Stimulated activated CD4-positive, alpha-beta T cell treated with anti-CD3 and anti-CD28 coated beads, Interleukin-1b, Interleukin-23, amount 100 ng/mL, for 1 hour (primary cell): ENCODE results near the gene LDHB.
"Not testable (repeated sequence)": the region's sequence is repeated elsewhere in the genome, so short reads cannot be mapped to it uniquely, and the experiment has no call there.

ENCODE experiments used
- DNase-seq, 2 donors: peaks; one replicate each; pipeline ENCODE4 v3.0.0-alpha.2; 2020; ENCODE audit warnings: low read depth in 2 of 2

The LDHB gene

GRCh38 chr12:21657326-21658077 is at the start of gene LDHB:
Gene LDHB (minus strand): TSS chr12:21657842. CDS start chr12:21654671, 3,171 bp downstream.
- DNase-seq, result peak; percentile 80 to 89

DNA sequence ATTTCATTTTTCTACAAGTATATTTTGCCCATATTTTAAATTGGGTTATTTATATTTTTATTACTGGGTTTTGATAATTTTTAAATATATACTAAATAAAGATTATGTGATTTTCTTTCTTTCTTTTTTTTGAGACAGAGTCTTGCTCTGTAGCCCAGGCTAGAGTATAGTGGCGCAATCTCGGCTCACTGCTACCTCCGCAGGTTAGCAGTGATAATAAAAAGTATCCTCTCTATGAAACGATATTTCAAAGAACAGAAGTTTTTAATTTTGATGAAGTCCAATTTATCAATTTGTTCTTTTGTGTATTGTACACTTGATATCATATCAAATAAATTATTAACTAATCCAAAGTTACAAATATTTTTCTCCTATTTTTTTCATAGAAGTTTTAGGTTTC is 47.2 kb upstream of the LDHB start:
- no peak for DNase-seq

- DNase-seq, result no peak
Measured at GRCh38 chr12:21699851-21700250, 42.2 kb upstream of the LDHB start.

DNA sequence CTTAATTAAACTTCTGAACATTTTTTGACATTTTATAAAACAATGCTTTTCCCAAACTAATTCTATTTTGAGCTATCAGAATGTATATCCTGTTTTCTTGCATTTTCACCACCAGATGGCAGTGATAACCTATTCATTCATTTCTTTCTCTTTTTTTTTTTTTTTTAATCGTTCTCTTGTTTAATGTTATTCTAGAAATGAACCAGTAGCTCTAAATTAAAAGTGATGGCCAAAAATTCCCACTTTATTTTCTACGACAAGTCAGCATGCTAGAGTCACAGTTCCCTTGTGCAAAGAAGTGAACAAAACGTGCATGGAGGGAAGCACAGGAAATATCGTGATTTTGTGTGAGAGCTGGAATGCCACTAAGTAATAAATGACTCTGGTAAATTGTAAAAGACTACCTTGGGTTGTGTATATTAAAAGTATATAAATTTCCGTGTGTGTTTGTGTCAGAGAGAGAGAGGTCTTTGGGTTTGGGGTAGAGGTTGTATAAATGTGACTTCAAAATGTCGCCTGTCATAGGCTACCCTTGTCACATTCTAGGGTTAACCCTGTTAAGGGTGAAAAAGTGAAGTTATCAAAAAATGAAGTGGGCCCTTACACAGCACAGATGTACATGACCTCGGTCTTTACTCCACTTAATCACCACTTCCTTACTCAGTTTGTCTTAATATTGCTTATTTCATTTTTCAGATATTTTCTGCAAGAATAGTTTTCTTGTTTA is 40.4 kb upstream of the LDHB start:
- no peak for DNase-seq

- DNase-seq, result no peak
Measured at GRCh38 chr12:21696625-21697024, 39.0 kb upstream of the LDHB start.

- DNase-seq, result no peak
Measured at GRCh38 chr12:21695986-21696385, 38.3 kb upstream of the LDHB start.

- DNase-seq, result no peak
Measured at GRCh38 chr12:21694660-21695059, 37.0 kb upstream of the LDHB start.

- no peak for DNase-seq
Measured at GRCh38 chr12:21691515-21691914, 33.9 kb upstream of the LDHB start.

DNA sequence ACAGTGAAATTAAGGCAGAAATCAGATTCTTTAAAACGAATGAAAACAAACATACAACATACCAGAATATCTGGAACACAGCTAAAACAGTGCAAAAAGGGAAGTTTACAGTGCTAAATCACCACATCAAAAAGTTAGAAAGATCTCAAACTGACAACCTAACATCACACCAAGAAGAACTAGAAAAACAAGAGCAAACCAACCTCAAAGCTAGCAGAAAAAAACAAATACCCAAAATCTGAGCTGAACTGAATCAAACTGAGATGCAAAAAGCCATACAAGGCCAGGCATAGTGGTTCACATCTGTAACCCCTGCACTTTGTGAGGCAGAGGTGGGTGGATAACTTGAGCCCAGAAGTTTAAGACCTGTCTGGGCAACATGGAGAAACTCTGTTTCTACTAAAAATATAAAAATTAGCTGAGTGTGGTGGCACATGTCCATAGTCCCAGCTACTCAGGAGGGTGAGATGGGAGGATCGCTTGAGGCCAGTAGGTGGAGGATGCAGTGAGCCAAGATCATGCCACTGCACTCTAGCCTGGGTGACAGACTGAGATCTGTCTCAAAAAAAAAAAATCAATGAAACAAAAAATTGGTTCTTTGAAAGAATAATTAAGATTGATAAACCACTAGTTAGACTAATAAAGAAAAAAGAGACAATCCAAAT is 33.2 kb upstream of the LDHB start:
- no peak for DNase-seq

DNA sequence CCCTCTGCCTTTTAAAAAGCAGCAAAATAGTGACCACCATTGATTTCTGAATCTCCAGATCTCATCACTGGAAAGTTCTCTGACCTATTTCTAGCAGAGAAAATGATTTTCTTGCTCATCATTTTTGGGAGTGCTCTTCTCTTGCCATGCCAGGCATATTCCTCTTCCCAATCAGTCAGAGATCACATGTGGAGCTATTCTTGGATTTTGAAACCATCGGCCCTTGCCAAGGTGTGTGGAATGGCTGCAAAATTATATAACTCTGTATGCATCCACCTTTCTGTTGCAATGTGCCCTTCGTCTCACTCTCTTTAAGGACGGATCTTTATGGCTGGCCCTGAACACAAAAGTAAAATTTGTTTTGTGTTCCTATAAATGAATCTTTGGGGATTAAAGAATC is 25.5 kb upstream of the LDHB start:
- no peak for DNase-seq

DNA sequence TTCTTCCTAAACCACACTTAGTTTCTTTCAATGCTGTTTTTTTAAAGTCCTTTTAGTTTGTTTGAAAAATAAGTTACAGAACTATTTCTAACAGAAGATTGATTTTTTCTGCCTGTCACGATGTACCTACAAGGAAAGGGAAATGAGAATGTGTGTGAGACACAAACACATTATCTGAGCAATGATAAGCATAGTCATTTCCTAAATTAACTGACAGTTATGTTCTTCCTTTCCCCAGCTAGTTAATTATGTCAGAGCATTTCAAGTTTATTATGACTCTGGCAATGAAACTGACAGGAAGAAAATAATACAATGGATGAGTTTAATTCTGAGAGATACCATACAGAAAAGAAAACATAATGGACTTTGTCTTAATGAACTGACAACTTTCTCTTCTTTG is 21.3 kb upstream of the LDHB start:
- DNase-seq, result no peak

GRCh38 chr12:21677622-21678277 is 20.1 kb upstream of the LDHB start:
- DNase-seq, result no peak

DNA sequence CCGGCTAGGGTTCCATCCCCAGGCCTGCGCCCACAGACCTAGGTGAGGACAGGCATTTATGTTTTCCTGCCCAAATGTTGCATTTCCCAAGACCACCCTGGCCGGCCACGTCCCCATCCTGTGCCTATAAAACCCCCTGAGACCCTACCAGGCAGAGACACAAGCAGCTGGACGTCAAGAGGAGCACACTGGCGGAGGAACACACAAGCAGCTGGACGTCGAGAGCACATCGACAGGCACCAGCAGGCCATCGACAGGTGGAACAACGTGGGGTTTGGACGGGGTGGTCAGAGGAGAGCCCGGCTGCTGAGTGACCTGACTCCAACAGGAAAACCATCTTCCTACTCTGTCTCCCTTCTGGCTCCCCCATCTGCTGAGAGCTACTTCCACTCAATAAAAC is 19.6 kb upstream of the LDHB start:
- DNase-seq, result no peak

- DNase-seq, result no peak
Measured at GRCh38 chr12:21676776-21677175, 19.1 kb upstream of the LDHB start.

DNA sequence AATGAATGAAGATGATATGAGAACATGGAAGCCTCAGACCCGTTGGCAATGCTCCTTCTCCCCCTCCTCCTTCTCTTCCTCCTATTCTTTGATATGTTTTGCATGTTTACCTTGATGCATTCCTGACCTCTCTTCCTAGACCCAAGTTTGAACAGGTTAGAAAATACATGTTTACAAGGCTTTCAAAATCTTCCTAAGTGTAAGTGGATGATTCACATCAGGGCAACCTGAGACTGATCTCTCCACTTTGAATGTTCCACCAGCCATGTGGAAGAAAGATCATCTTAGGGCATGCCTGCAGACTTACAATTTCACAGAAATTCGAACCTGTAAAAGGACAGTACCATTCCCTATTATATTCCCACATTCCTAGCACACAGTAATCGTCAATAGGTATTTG is 18.0 kb upstream of the LDHB start:
- DNase-seq, result no peak

DNA sequence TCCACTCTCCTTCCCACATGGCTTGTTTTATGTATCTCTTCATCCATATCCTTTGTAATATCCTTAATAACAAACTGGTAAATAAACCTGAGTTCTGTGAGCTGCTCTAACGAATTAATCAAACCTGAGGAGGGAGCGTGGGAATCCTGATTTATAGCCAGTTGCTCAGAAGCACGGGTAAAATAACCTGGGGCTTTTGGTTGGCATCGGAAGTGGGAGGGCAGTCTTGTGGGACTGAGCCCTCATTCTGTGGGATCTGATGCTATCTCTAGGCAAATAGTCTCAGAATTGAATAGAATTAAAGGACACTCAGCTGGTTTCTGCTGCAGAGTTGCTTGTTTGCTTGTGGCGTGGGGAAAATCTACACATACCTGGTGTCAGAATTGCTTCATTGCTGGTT is 17.5 kb upstream of the LDHB start:
- no peak for DNase-seq

DNA sequence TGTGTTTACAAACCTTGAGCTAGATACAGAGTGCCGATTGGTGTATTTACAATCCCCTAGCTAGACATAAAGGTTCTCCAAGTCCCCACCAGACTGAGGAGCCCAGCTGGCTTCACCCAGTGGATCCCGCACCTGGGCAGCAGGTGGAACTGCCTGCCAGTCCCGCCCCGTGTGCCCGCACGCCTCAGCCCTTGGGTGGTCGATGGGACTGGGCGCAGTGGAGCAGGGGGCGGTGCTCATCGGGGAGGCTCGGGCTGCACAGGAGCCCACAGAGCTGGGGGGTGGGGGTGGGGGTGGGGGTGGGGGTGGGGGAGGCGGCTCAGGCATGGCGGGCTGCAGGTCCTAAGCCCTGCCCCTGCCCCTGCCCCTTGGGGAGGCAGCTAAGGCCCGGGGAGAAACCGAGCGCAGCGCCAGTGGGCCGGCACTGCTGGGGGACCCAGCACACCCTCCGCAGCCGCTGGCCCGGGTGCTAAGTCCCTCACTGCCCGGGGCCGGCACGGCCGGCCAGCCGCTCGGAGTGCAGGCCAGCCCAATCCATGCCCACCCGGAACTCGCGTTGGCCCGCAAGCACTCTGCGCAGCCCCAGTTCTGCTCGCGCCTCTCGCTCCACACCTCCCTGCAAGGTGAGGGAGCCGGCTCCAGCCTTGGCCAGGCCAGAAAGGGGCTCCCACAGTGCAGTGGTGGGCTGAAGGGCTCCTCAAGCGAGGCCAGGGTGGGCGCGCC is 16.3 kb upstream of the LDHB start:
- DNase-seq, result not testable (repeated sequence)

- DNase-seq, result no peak
Measured at GRCh38 chr12:21672146-21672545, 14.5 kb upstream of the LDHB start.

GRCh38 chr12:21666722-21667121 is 9.1 kb upstream of the LDHB start:
- no peak for DNase-seq

DNA sequence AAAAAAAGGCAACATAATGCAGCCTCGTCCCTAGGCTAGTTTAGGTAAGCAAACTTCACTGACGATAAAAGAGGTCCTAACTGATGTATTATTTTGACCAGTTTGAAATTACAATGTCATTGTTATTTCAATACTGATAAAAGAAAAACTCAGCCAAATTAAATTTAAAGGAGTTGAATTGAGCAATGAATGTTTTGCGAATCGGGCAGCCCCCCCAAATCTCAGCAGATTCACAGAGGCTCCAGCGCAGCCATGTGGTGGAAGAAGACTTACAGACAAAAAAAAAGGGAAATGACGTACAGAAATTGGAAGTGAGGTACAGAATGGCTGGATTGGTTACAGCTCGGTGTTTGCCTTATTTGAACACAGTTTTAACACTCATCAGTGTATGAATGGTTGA is 8.2 kb upstream of the LDHB start:
- DNase-seq, result no peak

DNA sequence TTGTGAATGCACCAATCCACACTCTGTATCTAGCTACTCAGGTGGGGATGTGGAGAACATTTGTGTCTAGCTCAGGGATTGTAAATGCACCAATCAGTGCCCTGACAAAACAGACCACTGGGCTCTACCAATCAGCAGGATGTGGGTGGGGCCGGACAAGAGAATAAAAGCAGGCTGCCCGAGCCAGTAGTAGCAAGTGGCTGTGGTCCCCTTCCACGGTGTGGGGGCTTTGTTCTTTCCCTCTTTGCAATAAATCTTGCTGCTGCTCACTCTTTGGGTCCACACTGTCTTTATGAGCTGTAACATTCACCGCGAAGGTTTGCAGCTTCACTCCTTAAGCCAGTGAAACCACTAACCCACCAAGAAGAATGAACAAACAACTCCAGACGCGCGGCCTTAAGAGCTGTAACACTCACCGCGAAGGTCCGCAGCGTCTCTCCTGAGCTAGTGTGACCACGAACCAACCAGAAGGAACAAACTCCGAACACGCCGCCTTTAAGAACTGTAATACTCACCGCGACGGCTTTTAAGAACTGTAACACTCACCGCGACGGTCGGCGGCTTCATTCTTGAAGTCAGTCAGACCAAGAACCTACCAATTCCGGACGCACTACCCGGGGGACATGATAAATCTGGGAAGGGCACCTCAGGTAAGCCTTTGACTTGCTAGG is 4.6 kb upstream of the LDHB start:
- no peak for DNase-seq
